Natural killer cell (primary cell): ENCODE results near the gene ERC1. TPM values are rescaled to one million over a fixed set of nuclear protein-coding genes. Genes with fewer than 3 reads are reported as not detected.

Experiments
- ATAC-seq, 3 donors: fragments of 150-1000 bp in 2 of 3; fragments of 200-7000 bp in 1 of 3; cut with Tn5 transposase; 1 replicate in 1 of 3; 2 replicates in 2 of 3; pipeline ENCODE4 v1.10.0; 2021; ENCODE audit warnings: mild to moderate bottlenecking in 2 of 3, moderate library complexity in 2 of 3
- DNase-seq, 2 donors: peaks; one replicate each; pipeline versions ENCODE4 v3.0.0 to v3.0.0-alpha.2; 2013 to 2021; ENCODE audit warnings: mixed read lengths in 1 of 2
- H3K27ac ChIP-seq: one replicate; pipeline ENCODE4 v1.5.1; 2013; ENCODE audit warnings: mild to moderate bottlenecking, low read length
- H3K27me3 ChIP-seq: one replicate; pipeline ENCODE4 v1.6.1; 2013; ENCODE audit warnings: low read length; ENCODE audit not compliant: control insufficient read depth, insufficient read depth
- H3K36me3 ChIP-seq: one replicate; pipeline ENCODE4 v1.6.1; 2013; ENCODE audit warnings: low read length; ENCODE audit not compliant: control insufficient read depth, insufficient read depth
- H3K4me1 ChIP-seq: one replicate; pipeline ENCODE4 v1.6.1; 2013; ENCODE audit warnings: low read length; ENCODE audit not compliant: control insufficient read depth, insufficient read depth
- H3K4me3 ChIP-seq: one replicate; pipeline ENCODE4 v1.5.1; 2013; ENCODE audit warnings: low read length
- H3K9me3 ChIP-seq: one replicate; pipeline ENCODE4 v1.6.1; 2013; ENCODE audit warnings: low read length; ENCODE audit not compliant: control insufficient read depth, insufficient read depth
- H3K27ac Mint-ChIP-seq, 2 donors: one replicate each; pipeline ENCODE4 v1.8.0; 2022; ENCODE audit warnings: mild to moderate bottlenecking in 2 of 2, mixed read lengths in 2 of 2, moderate library complexity in 1 of 2
- H3K27me3 Mint-ChIP-seq, 2 donors: one replicate each; pipeline ENCODE4 v1.8.0; 2022; ENCODE audit warnings: low read depth in 2 of 2, mixed read lengths in 2 of 2
- H3K36me3 Mint-ChIP-seq: one replicate; pipeline ENCODE4 v1.8.0; 2022; ENCODE audit warnings: mixed read lengths
- H3K4me1 Mint-ChIP-seq, 2 donors: one replicate each; pipeline ENCODE4 v1.8.0; 2022; ENCODE audit warnings: mixed read lengths in 2 of 2
- H3K4me3 Mint-ChIP-seq: one replicate; pipeline ENCODE4 v1.8.0; 2022; ENCODE audit warnings: mild to moderate bottlenecking, moderate library complexity, mixed read lengths
- H3K9me3 Mint-ChIP-seq, 2 donors: one replicate each; pipeline ENCODE4 v1.8.0; 2022; ENCODE audit warnings: mixed read lengths in 2 of 2
- WGBS: methylation state at CpG from one replicate; pipeline ENCODE4 v1.1.7; 2013; ENCODE audit warnings: missing lambda C conversion rate; ENCODE audit not compliant: insufficient coverage; 5-methylcytosine and 5-hydroxymethylcytosine counted together
- intact Hi-C: fragments of 100-400 bp; cut with micrococcal nuclease; formaldehyde crosslinking; loops from one replicate; pipeline ENCODE4 v1.14.2; 2022
- total RNA-seq, 4 donors: library from RNA; stranded (reverse); fragments of 120-200 nt in 1 of 4; gene quantifications; one replicate each; pipeline versions ENCODE4 v1.2.3 to v1.2.4, GENCODE V29; 2013 to 2022
- TF ChIP-seq, protein P1 (sequence below): fragments of 200-600 bp; IDR thresholded peaks from one replicate; pipeline ENCODE4 v1.8.0; 2022; ENCODE audit warnings: antibody characterized with exemption

Gene ERC1
- total RNA-seq, 3 donors from 2014 or later (not counting 1 experiment from before 2014, with no cell fraction given): 43.5 to 54.0 (median 44.9) TPM

DNA sequence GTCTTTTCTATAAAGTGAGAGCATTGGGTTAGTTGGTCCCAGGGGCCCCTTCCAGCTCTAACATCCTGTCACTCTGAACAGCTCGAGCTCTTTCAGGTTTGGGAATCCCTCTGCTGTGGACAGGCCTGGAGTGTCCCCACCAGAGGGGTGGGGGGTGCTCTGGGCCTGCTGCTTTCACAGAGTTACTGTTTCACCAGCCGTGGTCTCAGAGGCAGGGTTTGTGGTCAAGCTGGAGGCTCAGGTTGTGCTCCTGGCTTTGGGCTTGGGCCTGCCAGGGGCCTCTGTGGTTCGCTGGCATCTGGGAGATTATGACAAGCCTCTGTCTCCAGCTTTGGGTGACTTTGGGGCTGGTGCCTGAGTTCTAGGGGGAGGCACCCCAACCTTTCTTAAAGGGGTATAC lies 543.7 kb downstream of the ERC1 start:
- Mint-ChIP-seq H3K4me1 (peaks cover 35 to 38% of the 10 kb centered on the region in 2 donors), H3K27ac (no peak overlapping the region), H3K27me3 (peaks cover 66 to 71% of the 10 kb centered on the region in 2 donors), H3K9me3 (no peaks in the 10 kb centered on the region), H3K4me3 (peak overlapping the region; percentile 59), H3K36me3 (no peaks in the 10 kb centered on the region)
- no peaks in the 10 kb centered on the region for H3K9me3 ChIP-seq
- 29% methylated on average over 3 of the region's 3 CpGs for WGBS
- H3K27ac ChIP-seq: no peak overlapping the region
- peaks cover 48% of the 10 kb centered on the region for H3K4me1 ChIP-seq
- no peaks in the 10 kb centered on the region for H3K36me3 ChIP-seq
- H3K4me3 ChIP-seq: no peak overlapping the region
- peaks cover 69% of the 10 kb centered on the region for H3K27me3 ChIP-seq
- DNase-seq (no peak), ATAC-seq (no peak)
- TF ChIP-seq, protein P1, sequence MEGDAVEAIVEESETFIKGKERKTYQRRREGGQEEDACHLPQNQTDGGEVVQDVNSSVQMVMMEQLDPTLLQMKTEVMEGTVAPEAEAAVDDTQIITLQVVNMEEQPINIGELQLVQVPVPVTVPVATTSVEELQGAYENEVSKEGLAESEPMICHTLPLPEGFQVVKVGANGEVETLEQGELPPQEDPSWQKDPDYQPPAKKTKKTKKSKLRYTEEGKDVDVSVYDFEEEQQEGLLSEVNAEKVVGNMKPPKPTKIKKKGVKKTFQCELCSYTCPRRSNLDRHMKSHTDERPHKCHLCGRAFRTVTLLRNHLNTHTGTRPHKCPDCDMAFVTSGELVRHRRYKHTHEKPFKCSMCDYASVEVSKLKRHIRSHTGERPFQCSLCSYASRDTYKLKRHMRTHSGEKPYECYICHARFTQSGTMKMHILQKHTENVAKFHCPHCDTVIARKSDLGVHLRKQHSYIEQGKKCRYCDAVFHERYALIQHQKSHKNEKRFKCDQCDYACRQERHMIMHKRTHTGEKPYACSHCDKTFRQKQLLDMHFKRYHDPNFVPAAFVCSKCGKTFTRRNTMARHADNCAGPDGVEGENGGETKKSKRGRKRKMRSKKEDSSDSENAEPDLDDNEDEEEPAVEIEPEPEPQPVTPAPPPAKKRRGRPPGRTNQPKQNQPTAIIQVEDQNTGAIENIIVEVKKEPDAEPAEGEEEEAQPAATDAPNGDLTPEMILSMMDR: no peak
- intact Hi-C loops: no loop called here

DNA sequence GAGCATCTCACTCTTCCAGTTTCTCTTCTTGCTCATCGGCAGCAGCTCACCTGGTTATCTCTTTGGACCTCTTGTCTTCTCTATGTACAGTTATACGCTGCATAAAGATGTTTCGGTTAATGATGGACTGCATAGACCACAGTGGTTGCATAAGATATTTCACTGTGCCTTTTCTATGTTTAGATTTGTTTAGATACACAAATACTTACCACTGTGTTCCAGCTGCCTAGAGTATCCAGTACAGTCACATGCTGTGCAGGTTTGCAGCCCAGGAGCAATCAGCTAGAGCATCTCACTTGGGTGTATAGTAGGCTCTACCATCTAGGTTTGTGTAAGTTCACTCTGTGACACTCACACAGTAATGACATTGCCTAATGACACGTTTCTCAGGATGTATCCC lies 545.8 kb downstream of the ERC1 start:
- Histone ChIP-seq H3K27me3 (peaks cover 69% of the 10 kb centered on the region), H3K27ac (no peak overlapping the region), H3K36me3 (no peaks in the 10 kb centered on the region), H3K4me1 (peaks cover 40% of the 10 kb centered on the region), H3K4me3 (no peak overlapping the region), H3K9me3 (no peaks in the 10 kb centered on the region)
- TF ChIP-seq, protein P1: no peak
- intact Hi-C loops: no loop called here
- 91% methylated on average over 3 of the region's 4 CpGs for WGBS
- H3K9me3 Mint-ChIP-seq: no peaks in the 10 kb centered on the region
- DNase-seq (no peak), ATAC-seq (no peak)
- no peak overlapping the region for H3K4me3 Mint-ChIP-seq
- peaks cover 74 to 85% of the 10 kb centered on the region in 2 donors for H3K27me3 Mint-ChIP-seq
- H3K4me1 Mint-ChIP-seq: peaks cover 29 to 38% of the 10 kb centered on the region in 2 donors
- no peak overlapping the region for H3K27ac Mint-ChIP-seq
- H3K36me3 Mint-ChIP-seq: no peaks in the 10 kb centered on the region

DNA sequence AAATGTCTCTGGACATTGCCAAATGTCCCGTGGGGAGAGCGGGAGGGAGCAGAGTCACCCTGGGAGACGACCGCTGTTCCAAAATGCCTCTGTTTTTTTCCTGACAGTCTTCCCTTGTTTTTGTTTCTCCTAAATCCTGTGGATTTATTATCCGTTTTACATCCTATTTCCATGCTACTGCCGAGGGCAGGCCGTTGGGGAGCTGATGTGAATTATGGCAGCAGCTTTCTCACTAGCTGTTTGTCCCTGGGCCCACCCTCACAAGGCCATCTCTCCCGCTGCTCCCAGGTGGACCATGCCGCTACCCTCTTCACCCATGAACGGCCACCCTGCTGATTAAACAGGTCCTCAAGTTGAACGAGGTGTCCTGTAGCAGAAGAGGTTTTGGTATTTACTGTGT lies 548.1 kb downstream of the ERC1 start:
- intact Hi-C loops: no loop called here
- Mint-ChIP-seq H3K36me3 (no peaks in the 10 kb centered on the region), H3K27ac (no peak overlapping the region), H3K4me3 (no peak overlapping the region), H3K27me3 (peaks cover 66 to 77% of the 10 kb centered on the region in 2 donors), H3K9me3 (no peaks in the 10 kb centered on the region), H3K4me1 (peaks cover 6 to 14% of the 10 kb centered on the region in 2 donors)
- peaks cover 61% of the 10 kb centered on the region for H3K27me3 ChIP-seq
- DNase-seq: no peak
- TF ChIP-seq, protein P1: no peak
- no peak overlapping the region for H3K4me3 ChIP-seq
- no peak for ATAC-seq
- H3K9me3 ChIP-seq: no peaks in the 10 kb centered on the region
- H3K36me3 ChIP-seq: no peaks in the 10 kb centered on the region
- WGBS: 93% methylated on average over 11 of the region's 11 CpGs
- peaks cover 16% of the 10 kb centered on the region for H3K4me1 ChIP-seq
- no peak overlapping the region for H3K27ac ChIP-seq

DNA sequence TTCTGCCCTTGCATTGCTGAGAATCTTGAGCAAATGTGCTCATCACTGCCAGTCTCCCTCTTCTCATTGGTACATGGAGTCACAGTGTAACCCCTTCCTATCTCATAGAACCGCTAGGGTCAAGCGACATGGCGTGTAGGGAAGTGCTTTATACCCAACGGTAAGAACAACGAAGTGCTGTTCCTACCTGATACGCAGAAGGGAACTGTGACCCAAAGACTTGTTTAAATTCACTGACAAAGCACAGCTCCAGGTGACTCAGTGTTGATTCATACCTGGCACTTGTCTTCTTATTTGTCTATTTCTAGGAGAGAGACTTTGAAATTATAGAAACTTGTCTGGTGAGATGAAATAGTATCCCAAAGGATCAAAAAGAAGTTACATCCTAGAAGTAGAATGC lies 549.7 kb downstream of the ERC1 start:
- Histone ChIP-seq H3K27me3 (peaks cover 49% of the 10 kb centered on the region), H3K9me3 (no peaks in the 10 kb centered on the region), H3K27ac (no peak overlapping the region), H3K4me1 (peaks cover under 1% of the 10 kb centered on the region), H3K36me3 (no peaks in the 10 kb centered on the region), H3K4me3 (no peak overlapping the region)
- intact Hi-C loops: no loop called here
- no peak overlapping the region for H3K4me3 Mint-ChIP-seq
- H3K36me3 Mint-ChIP-seq: no peaks in the 10 kb centered on the region
- no peak overlapping the region for H3K27ac Mint-ChIP-seq
- 87% methylated on average over 6 of the region's 6 CpGs for WGBS
- no peaks in the 10 kb centered on the region for H3K9me3 Mint-ChIP-seq
- no peak for DNase-seq
- H3K4me1 Mint-ChIP-seq: peaks cover 0 to 2% of the 10 kb centered on the region in 2 donors
- H3K27me3 Mint-ChIP-seq: peaks cover 60 to 80% of the 10 kb centered on the region in 2 donors
- TF ChIP-seq, protein P1: no peak
- no peak for ATAC-seq
